GM12878 (cell line): Measurements from ENCODE around the gene VGLL4. TPM values are rescaled to one million over a fixed set of nuclear protein-coding genes. Genes with fewer than 3 reads are reported as not detected.

Experiments used
- ATAC-seq: fragments of 200-7000 bp; cut with Tn5 transposase; 3 replicates; pipeline ENCODE4 v1.9.1; 2020; ENCODE audit warnings: mild to moderate bottlenecking, moderate library complexity
- BruUV-seq: library from RNA; stranded (reverse); fragments of 400-500 nt; replicated peaks from 2 replicates; lab custom pipeline; 2021; lab: Mats Ljungman, UMichigan
- CTCF ChIA-PET: fragments of 300-600 bp; sonication (Branson Sonifier 250); formaldehyde crosslinking; extraction: SDS; loops from one replicate; lab custom pipeline; 2021; ENCODE audit warnings: inconsistent platforms; lab: Yijun Ruan, JAX
- POLR2A ChIA-PET: fragments of 350-600 bp; formaldehyde crosslinking; extraction: SDS; loops from one replicate; lab custom pipeline; 2021; ENCODE audit warnings: inconsistent platforms; lab: Charles Lee
- RAD21 ChIA-PET: fragments of 300-600 bp; sonication (Branson Sonifier 250); formaldehyde crosslinking; loops from one replicate; lab custom pipeline; 2023; ENCODE audit warnings: antibody characterized with exemption; ENCODE audit not compliant: unreplicated experiment; lab: Charles Lee
- SMC1A ChIA-PET: fragments of 300-600 bp; sonication (Branson Sonifier 250); formaldehyde crosslinking; loops from one replicate; lab custom pipeline; 2023; ENCODE audit not compliant: unreplicated experiment, uncharacterized antibody; lab: Charles Lee
- DNase-seq: peaks from one replicate; pipeline ENCODE4 v3.0.0-alpha.2; 2011; ENCODE audit warnings: low read depth, low spot score
- FAIRE-seq: peaks from 3 replicates; lab custom pipeline; 2011; peaks lifted over from hg19 to GRCh38; lab: Jason Lieb, UNC
- H2AFZ ChIP-seq: 2 replicates; pipeline ENCODE4 v1.6.0; 2011; ENCODE audit warnings: low read depth, low read length, control low read depth; ENCODE audit not compliant: control insufficient read depth
- H3K27ac ChIP-seq: 2 replicates; pipeline ENCODE4 v1.5.1; 2011; ENCODE audit warnings: control low read depth; ENCODE audit not compliant: control insufficient read depth, insufficient read depth
- H3K27me3 ChIP-seq, 2 experiments: replicated peaks in 1 of 2; 2 replicates each; pipeline versions ENCODE4 v1.6.0 to v1.6.1; 2011; ENCODE audit warnings: low read length in 1 of 2; ENCODE audit not compliant: control insufficient read depth in 2 of 2, insufficient read depth in 2 of 2
- H3K36me3 ChIP-seq, 2 experiments: 2 replicates each; pipeline ENCODE4 v1.5.1; 2011; ENCODE audit warnings: low read length in 1 of 2; ENCODE audit not compliant: control insufficient read depth in 2 of 2, insufficient read depth in 2 of 2
- H3K4me1 ChIP-seq: 2 replicates; pipeline ENCODE4 v1.6.1; 2011; ENCODE audit warnings: mild to moderate bottlenecking, low read length, moderate library complexity, mixed read lengths; ENCODE audit not compliant: control insufficient read depth, insufficient read depth
- H3K4me2 ChIP-seq: 2 replicates; pipeline ENCODE4 v1.6.0; 2011; ENCODE audit warnings: control low read depth; ENCODE audit not compliant: control insufficient read depth, insufficient read depth
- H3K4me3 ChIP-seq: fragments of 200-600 bp; sonication (generic); 2 replicates; pipeline ENCODE4 v1.5.1; 2016
- H3K79me2 ChIP-seq: 2 replicates; pipeline ENCODE4 v1.6.0; 2011; ENCODE audit warnings: low read length; ENCODE audit not compliant: control insufficient read depth, insufficient read depth
- H3K9ac ChIP-seq: 2 replicates; pipeline ENCODE4 v1.8.0; 2011; ENCODE audit warnings: low read length, control low read depth, mixed read lengths; ENCODE audit not compliant: control insufficient read depth, insufficient read depth
- H3K9me3 ChIP-seq: replicated peaks from 3 replicates; pipeline ENCODE4 v1.5.1; 2011; ENCODE audit warnings: mild to moderate bottlenecking, low read length; ENCODE audit not compliant: control insufficient read depth, insufficient read depth
- H4K20me1 ChIP-seq: 2 replicates; pipeline ENCODE4 v1.6.0; 2011; ENCODE audit not compliant: control insufficient read depth, insufficient read depth
- CHD2 ChIP-seq: IDR thresholded peaks from 2 replicates; pipeline ENCODE4 v1.6.1; 2011; ENCODE audit warnings: low read depth, low read length, improper control_type of control experiment, borderline replicate concordance
- EP300 ChIP-seq, 2 experiments: fragments of 150-350 bp in 1 of 2; IDR thresholded peaks; 2 replicates each; pipeline ENCODE4 v1.6.1; 2011 to 2012; ENCODE audit warnings: low read depth in 2 of 2, low read length in 2 of 2, borderline replicate concordance in 1 of 2, improper control_type of control experiment in 1 of 2, inconsistent platforms in 1 of 2; ENCODE audit not compliant: control insufficient read depth in 1 of 2
- ETV6 ChIP-seq, 2 experiments: fragments of 450-650 bp in 1 of 2; IDR thresholded peaks in 1 of 2; conservative IDR thresholded peaks in 1 of 2; 2 replicates each; pipeline ENCODE4 v1.6.1; 2014; ENCODE audit warnings: antibody characterized with exemption in 1 of 2, borderline replicate concordance in 1 of 2, low read depth in 1 of 2, mild to moderate bottlenecking in 1 of 2, moderate library complexity in 1 of 2
- IKZF2 ChIP-seq, 2 experiments: fragments of 450-650 bp; IDR thresholded peaks; 2 replicates each; pipeline ENCODE4 v1.6.1; 2017; ENCODE audit warnings: mild to moderate bottlenecking in 2 of 2, moderate library complexity in 2 of 2
- NBN ChIP-seq: fragments of 450-650 bp; IDR thresholded peaks from 2 replicates; pipeline ENCODE4 v1.6.1; 2016
- NR2C1 ChIP-seq: fragments of 450-650 bp; IDR thresholded peaks from 2 replicates; pipeline ENCODE4 v1.6.1; 2017; ENCODE audit warnings: antibody characterized with exemption, mild to moderate bottlenecking, moderate library complexity
- RUNX3 ChIP-seq: IDR thresholded peaks from 2 replicates; pipeline ENCODE4 v1.6.1; 2012; ENCODE audit warnings: low read length, inconsistent platforms
- ZNF207 ChIP-seq: fragments of 450-650 bp; IDR thresholded peaks from 2 replicates; pipeline ENCODE4 v1.6.1; 2014; ENCODE audit warnings: antibody characterized with exemption, mild to moderate bottlenecking, borderline replicate concordance
- ZNF217 ChIP-seq: fragments of 450-650 bp; IDR thresholded peaks from 2 replicates; pipeline ENCODE4 v1.6.1; 2017; ENCODE audit warnings: antibody characterized with exemption, mild to moderate bottlenecking
- WGBS: methylation state at CpG from one replicate; pipeline ENCODE4 v1.1.6; 2016; ENCODE audit warnings: low lambda C conversion rate; ENCODE audit not compliant: insufficient replicate concordance, insufficient coverage; ENCODE audit errors: missing lambda C conversion rate; 5-methylcytosine and 5-hydroxymethylcytosine counted together
- in situ Hi-C: fragments of 300-500 bp; cut with MboI; formaldehyde crosslinking; loops from 9 replicates; pipeline ENCODE4 v1.14.3; 2018; ENCODE audit warnings: mixed read lengths
- intact Hi-C: fragments of 100-400 bp; cut with micrococcal nuclease; formaldehyde crosslinking; loops from one replicate; pipeline ENCODE4 v1.14.2; 2022; ENCODE audit not compliant: unreplicated experiment
- polyA plus RNA-seq, 11 experiments: library from polyadenylated mRNA; depleted of rRNA in 4 of 11; unstranded in 6 of 11; stranded (reverse) in 5 of 11; fragments of >200 nt; fragmentation: Nextera tagmentation in 4 of 11; fragmentation: Illumina TruSeq in 1 of 11; extraction: Ambion mirVana in 4 of 11; extraction: Trizol in 1 of 11; gene quantifications; 1 replicate in 1 of 11; 2 replicates in 10 of 11; pipeline versions ENCODE4 v1.2.1 to v1.2.3, GENCODE V29; 2011 to 2016; ENCODE audit warnings: inconsistent platforms in 2 of 11, missing spikeins in 2 of 11, low read depth in 1 of 11
- total RNA-seq, 4 experiments: library from RNA; depleted of rRNA in 3 of 4; stranded (reverse); fragments of >200 nt in 3 of 4; fragmentation: Illumina TruSeq in 1 of 4; extraction: Trizol in 1 of 4; gene quantifications; 2 replicates each; pipeline versions ENCODE4 v1.2.1 to v1.2.3, GENCODE V29; 2013 to 2021
- TF ChIP-seq, protein P1 (sequence below): fragments of 450-650 bp; IDR thresholded peaks from 2 replicates; pipeline ENCODE4 v1.6.1; 2017; ENCODE audit warnings: mild to moderate bottlenecking, moderate library complexity
- TF ChIP-seq, protein P2 (sequence below): fragments of 450-650 bp; IDR thresholded peaks from 2 replicates; pipeline ENCODE4 v1.6.1; 2014; ENCODE audit warnings: mild to moderate bottlenecking
- TF ChIP-seq, protein P3 (sequence below): IDR thresholded peaks from 2 replicates; pipeline ENCODE4 v1.6.1; 2012; ENCODE audit warnings: low read depth, low read length, improper control_type of control experiment
- TF ChIP-seq, protein P4 (sequence below): fragments of 450-650 bp; IDR thresholded peaks from 2 replicates; pipeline ENCODE4 v1.6.1; 2016; ENCODE audit warnings: mild to moderate bottlenecking, moderate library complexity, borderline replicate concordance

The VGLL4 gene
- total and polyA plus RNA-seq, 10 of the 15 experiments (the other 5 are each of a cell fraction or from before 2014, with no cell fraction given), result 0.44 to 38.1 (median 16.1) TPM

DNA sequence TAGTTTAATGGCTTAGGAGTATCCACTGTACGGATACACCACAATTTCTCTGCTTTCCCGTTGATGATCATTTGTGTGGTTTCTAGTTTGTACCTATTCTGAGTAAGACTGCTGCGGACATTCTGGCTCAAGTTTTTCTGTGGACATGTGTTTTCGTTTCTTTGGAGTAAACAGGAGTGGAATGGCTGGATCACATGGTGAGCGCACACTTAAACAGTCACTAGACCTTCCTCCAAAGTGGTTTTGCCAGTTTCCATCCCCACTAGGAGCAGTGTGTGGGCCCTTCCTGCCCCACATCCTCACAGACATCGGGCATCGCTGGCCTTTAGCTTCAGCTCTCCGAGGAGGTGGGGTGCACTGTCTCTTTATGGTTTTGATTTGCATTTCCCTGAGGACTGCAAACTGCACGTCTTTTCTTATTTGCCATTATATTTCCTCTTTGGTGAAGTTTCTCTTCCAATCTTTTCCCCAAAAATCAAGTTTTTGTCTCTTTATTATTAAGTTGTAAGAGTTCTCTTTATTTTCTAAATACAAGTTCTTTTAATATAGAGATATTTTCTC lies 94.1 kb downstream of the VGLL4 start:
- CTCF ChIA-PET, result no interaction called here
- TF ChIP-seq, protein P1, sequence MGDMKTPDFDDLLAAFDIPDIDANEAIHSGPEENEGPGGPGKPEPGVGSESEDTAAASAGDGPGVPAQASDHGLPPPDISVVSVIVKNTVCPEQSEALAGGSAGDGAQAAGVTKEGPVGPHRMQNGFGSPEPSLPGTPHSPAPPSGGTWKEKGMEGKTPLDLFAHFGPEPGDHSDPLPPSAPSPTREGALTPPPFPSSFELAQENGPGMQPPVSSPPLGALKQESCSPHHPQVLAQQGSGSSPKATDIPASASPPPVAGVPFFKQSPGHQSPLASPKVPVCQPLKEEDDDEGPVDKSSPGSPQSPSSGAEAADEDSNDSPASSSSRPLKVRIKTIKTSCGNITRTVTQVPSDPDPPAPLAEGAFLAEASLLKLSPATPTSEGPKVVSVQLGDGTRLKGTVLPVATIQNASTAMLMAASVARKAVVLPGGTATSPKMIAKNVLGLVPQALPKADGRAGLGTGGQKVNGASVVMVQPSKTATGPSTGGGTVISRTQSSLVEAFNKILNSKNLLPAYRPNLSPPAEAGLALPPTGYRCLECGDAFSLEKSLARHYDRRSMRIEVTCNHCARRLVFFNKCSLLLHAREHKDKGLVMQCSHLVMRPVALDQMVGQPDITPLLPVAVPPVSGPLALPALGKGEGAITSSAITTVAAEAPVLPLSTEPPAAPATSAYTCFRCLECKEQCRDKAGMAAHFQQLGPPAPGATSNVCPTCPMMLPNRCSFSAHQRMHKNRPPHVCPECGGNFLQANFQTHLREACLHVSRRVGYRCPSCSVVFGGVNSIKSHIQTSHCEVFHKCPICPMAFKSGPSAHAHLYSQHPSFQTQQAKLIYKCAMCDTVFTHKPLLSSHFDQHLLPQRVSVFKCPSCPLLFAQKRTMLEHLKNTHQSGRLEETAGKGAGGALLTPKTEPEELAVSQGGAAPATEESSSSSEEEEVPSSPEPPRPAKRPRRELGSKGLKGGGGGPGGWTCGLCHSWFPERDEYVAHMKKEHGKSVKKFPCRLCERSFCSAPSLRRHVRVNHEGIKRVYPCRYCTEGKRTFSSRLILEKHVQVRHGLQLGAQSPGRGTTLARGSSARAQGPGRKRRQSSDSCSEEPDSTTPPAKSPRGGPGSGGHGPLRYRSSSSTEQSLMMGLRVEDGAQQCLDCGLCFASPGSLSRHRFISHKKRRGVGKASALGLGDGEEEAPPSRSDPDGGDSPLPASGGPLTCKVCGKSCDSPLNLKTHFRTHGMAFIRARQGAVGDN, result no peak
- TF ChIP-seq ZNF207, result no peak
- TF ChIP-seq, protein P2, sequence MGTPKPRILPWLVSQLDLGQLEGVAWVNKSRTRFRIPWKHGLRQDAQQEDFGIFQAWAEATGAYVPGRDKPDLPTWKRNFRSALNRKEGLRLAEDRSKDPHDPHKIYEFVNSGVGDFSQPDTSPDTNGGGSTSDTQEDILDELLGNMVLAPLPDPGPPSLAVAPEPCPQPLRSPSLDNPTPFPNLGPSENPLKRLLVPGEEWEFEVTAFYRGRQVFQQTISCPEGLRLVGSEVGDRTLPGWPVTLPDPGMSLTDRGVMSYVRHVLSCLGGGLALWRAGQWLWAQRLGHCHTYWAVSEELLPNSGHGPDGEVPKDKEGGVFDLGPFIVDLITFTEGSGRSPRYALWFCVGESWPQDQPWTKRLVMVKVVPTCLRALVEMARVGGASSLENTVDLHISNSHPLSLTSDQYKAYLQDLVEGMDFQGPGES, result no peak
- no peak for TF ChIP-seq EP300 (IDR thresholded peaks at IDR 0.05; ENCODE audit: borderline replicate concordance in 1 of 2, control insufficient read depth in 1 of 2, low read depth in 2 of 2, low read length in 2 of 2)
- no peak for TF ChIP-seq NBN
- TF ChIP-seq, protein P3, sequence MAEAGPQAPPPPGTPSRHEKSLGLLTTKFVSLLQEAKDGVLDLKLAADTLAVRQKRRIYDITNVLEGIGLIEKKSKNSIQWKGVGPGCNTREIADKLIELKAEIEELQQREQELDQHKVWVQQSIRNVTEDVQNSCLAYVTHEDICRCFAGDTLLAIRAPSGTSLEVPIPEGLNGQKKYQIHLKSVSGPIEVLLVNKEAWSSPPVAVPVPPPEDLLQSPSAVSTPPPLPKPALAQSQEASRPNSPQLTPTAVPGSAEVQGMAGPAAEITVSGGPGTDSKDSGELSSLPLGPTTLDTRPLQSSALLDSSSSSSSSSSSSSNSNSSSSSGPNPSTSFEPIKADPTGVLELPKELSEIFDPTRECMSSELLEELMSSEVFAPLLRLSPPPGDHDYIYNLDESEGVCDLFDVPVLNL, result no peak
- TF ChIP-seq IKZF2 (IDR thresholded peaks at IDR 0.05), result no peak
- no peak for TF ChIP-seq RUNX3
- TF ChIP-seq NR2C1, result no peak
- TF ChIP-seq CHD2, result no peak
- TF ChIP-seq, protein P4, sequence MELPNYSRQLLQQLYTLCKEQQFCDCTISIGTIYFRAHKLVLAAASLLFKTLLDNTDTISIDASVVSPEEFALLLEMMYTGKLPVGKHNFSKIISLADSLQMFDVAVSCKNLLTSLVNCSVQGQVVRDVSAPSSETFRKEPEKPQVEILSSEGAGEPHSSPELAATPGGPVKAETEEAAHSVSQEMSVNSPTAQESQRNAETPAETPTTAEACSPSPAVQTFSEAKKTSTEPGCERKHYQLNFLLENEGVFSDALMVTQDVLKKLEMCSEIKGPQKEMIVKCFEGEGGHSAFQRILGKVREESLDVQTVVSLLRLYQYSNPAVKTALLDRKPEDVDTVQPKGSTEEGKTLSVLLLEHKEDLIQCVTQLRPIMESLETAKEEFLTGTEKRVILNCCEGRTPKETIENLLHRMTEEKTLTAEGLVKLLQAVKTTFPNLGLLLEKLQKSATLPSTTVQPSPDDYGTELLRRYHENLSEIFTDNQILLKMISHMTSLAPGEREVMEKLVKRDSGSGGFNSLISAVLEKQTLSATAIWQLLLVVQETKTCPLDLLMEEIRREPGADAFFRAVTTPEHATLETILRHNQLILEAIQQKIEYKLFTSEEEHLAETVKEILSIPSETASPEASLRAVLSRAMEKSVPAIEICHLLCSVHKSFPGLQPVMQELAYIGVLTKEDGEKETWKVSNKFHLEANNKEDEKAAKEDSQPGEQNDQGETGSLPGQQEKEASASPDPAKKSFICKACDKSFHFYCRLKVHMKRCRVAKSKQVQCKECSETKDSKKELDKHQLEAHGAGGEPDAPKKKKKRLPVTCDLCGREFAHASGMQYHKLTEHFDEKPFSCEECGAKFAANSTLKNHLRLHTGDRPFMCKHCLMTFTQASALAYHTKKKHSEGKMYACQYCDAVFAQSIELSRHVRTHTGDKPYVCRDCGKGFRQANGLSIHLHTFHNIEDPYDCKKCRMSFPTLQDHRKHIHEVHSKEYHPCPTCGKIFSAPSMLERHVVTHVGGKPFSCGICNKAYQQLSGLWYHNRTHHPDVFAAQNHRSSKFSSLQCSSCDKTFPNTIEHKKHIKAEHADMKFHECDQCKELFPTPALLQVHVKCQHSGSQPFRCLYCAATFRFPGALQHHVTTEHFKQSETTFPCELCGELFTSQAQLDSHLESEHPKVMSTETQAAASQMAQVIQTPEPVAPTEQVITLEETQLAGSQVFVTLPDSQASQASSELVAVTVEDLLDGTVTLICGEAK, result no peak
- no peak for TF ChIP-seq ETV6 (conservative IDR thresholded peaks at IDR 0.05 in 1 of 2, IDR thresholded peaks at IDR 0.05 in 1 of 2; ENCODE audit: borderline replicate concordance in 1 of 2, low read depth in 1 of 2)
- no peak for TF ChIP-seq ZNF217

More for the DNA sequence above, 94.1 kb downstream of the VGLL4 start:
- ChIA-PET RAD21 (no interaction called here), SMC1A (no interaction called here), POLR2A (no interaction called here)
- in situ Hi-C loops (no loop called here), intact Hi-C loops (no loop called here)
- Histone ChIP-seq H3K9ac (no peak overlapping the region), H3K4me1 (no peaks in the 10 kb centered on the region), H3K9me3 (no peaks in the 10 kb centered on the region), H3K27ac (no peak overlapping the region), H4K20me1 (no peaks in the 10 kb centered on the region), H3K27me3 (no peaks in the 10 kb centered on the region), H3K4me2 (no peak overlapping the region), H3K36me3 (peaks cover 0 to 6% of the 10 kb centered on the region in 2 experiments; a peak in 3 of 4 replicates), H3K4me3 (no peak overlapping the region), H3K79me2 (no peaks in the 10 kb centered on the region), H2AFZ (no peak overlapping the region)
- BruUV-seq, result no TSS peak
- DNase-seq (no peak), ATAC-seq (no peak), FAIRE-seq (no peak)
- WGBS, result 48% methylated on average over 9 of the region's 9 CpGs
